A673 (cell line): ENCODE data around the gene ANKRD28. TPM values are rescaled to one million over a fixed set of nuclear protein-coding genes. Genes with fewer than 3 reads are reported as not detected.

Source experiments
- BruUV-seq: library from RNA; stranded (reverse); fragments of 400-500 nt; replicated peaks from 2 replicates; lab custom pipeline; 2021; lab: Mats Ljungman, UMichigan
- CTCF ChIA-PET: fragments of 300-600 bp; sonication (Branson Sonifier 250); formaldehyde crosslinking; loops from one replicate; lab custom pipeline; 2022; ENCODE audit warnings: antibody characterized with exemption; lab: Charles Lee
- POLR2A ChIA-PET: fragments of 300-600 bp; sonication (Branson Sonifier 250); formaldehyde crosslinking; loops from one replicate; lab custom pipeline; 2022; ENCODE audit warnings: antibody characterized with exemption; ENCODE audit not compliant: low non-redundant PET; lab: Charles Lee
- DNase-seq: peaks from one replicate; pipeline ENCODE4 v3.0.0-alpha.2; 2015; ENCODE audit warnings: low spot score
- H3K27ac ChIP-seq: fragments of 200-600 bp; sonication (generic); 2 replicates; pipeline ENCODE4 v1.5.1; 2016; ENCODE audit warnings: mixed run types, low read depth, mild to moderate bottlenecking, mixed read lengths, antibody characterized with exemption, low read length; ENCODE audit not compliant: poor library complexity, severe bottlenecking
- H3K27me3 ChIP-seq: fragments of 200-600 bp; sonication (generic); replicated peaks from 2 replicates; pipeline ENCODE4 v1.6.1; 2017; ENCODE audit warnings: mixed run types, low read depth, mild to moderate bottlenecking, mixed read lengths, antibody characterized with exemption, low read length; ENCODE audit not compliant: insufficient read depth, poor library complexity
- H3K36me3 ChIP-seq: fragments of 200-600 bp; sonication (generic); 2 replicates; pipeline ENCODE4 v1.6.1; 2016; ENCODE audit warnings: mixed run types, mild to moderate bottlenecking, mixed read lengths, antibody characterized with exemption, low read length; ENCODE audit not compliant: insufficient read depth, poor library complexity, severe bottlenecking
- H3K4me1 ChIP-seq: fragments of 200-600 bp; sonication (generic); 2 replicates; pipeline ENCODE4 v1.6.1; 2017; ENCODE audit warnings: mixed run types, mild to moderate bottlenecking, mixed read lengths, antibody characterized with exemption, low read length; ENCODE audit not compliant: insufficient read depth, poor library complexity, severe bottlenecking
- H3K4me3 ChIP-seq: fragments of 200-600 bp; sonication (generic); 2 replicates; pipeline ENCODE4 v1.5.1; 2016; ENCODE audit warnings: low read depth, mixed run types, mild to moderate bottlenecking, mixed read lengths, low read length; ENCODE audit not compliant: poor library complexity, severe bottlenecking
- H3K9me3 ChIP-seq: fragments of 200-600 bp; sonication (generic); 2 replicates; pipeline ENCODE4 v1.6.1; 2016; ENCODE audit warnings: mixed run types, low read depth, mild to moderate bottlenecking, mixed read lengths, antibody characterized with exemption, low read length; ENCODE audit not compliant: poor library complexity, severe bottlenecking
- EZH2 ChIP-seq: fragments of 200-600 bp; sonication (generic); IDR thresholded peaks from 2 replicates; pipeline ENCODE4 v1.6.1; 2017; ENCODE audit warnings: borderline replicate concordance, low read depth, mild to moderate bottlenecking, mixed read lengths, antibody characterized with exemption, low read length; ENCODE audit not compliant: poor library complexity, severe bottlenecking
- intact Hi-C: fragments of 100-400 bp; cut with micrococcal nuclease; formaldehyde crosslinking; loops from one replicate; pipeline ENCODE4 v1.10.0; 2022; ENCODE audit not compliant: unreplicated experiment
- total RNA-seq: library from RNA; stranded (reverse); gene quantifications from 2 replicates; pipeline ENCODE4 v1.2.3, GENCODE V29; 2021
- TF ChIP-seq, protein P1 (sequence below): fragments of 300-800, 200-600 bp; sonication (generic); conservative IDR thresholded peaks from 2 replicates; pipeline ENCODE4 v1.5.1; 2017; ENCODE audit warnings: low read depth, mild to moderate bottlenecking, antibody characterized with exemption, low read length, moderate library complexity, mixed read lengths

ANKRD28 gene
- total RNA-seq, 1 experiment from 2014 or later = 29.9 TPM

DNA sequence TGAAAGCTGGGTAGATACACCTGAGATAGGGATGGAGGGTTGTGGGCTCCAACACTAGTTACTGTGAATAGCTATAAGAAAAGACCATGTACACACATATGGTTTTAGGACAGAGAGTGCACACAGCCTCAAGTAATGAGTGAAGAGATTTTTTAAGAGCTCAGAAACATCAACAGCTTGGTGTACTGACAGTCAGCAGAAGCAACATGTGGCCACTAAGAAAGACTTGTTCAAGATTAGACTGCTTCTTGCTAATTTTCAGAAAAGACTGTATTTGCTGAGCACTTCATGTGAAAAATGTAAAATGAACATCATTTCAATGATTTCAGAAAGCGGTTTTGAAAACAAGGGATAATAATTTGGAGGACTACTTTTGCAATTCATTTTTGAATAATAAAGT is 10.3 kb downstream of the ANKRD28 start:
- Histone ChIP-seq H3K4me1 (no peaks in the 10 kb centered on the region), H3K36me3 (peaks cover 6% of the 10 kb centered on the region), H3K9me3 (peaks cover 11% of the 10 kb centered on the region), H3K27ac (no peak overlapping the region), H3K27me3 (no peaks in the 10 kb centered on the region), H3K4me3 (no peak overlapping the region)
- ChIA-PET POLR2A (no interaction called here), CTCF (no interaction called here)
- TF ChIP-seq, protein P1, sequence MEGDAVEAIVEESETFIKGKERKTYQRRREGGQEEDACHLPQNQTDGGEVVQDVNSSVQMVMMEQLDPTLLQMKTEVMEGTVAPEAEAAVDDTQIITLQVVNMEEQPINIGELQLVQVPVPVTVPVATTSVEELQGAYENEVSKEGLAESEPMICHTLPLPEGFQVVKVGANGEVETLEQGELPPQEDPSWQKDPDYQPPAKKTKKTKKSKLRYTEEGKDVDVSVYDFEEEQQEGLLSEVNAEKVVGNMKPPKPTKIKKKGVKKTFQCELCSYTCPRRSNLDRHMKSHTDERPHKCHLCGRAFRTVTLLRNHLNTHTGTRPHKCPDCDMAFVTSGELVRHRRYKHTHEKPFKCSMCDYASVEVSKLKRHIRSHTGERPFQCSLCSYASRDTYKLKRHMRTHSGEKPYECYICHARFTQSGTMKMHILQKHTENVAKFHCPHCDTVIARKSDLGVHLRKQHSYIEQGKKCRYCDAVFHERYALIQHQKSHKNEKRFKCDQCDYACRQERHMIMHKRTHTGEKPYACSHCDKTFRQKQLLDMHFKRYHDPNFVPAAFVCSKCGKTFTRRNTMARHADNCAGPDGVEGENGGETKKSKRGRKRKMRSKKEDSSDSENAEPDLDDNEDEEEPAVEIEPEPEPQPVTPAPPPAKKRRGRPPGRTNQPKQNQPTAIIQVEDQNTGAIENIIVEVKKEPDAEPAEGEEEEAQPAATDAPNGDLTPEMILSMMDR = no peak
- no peak for TF ChIP-seq EZH2
- DNase-seq = no peak
- BruUV-seq = no TSS peak
- intact Hi-C loops = no loop called here

DNA sequence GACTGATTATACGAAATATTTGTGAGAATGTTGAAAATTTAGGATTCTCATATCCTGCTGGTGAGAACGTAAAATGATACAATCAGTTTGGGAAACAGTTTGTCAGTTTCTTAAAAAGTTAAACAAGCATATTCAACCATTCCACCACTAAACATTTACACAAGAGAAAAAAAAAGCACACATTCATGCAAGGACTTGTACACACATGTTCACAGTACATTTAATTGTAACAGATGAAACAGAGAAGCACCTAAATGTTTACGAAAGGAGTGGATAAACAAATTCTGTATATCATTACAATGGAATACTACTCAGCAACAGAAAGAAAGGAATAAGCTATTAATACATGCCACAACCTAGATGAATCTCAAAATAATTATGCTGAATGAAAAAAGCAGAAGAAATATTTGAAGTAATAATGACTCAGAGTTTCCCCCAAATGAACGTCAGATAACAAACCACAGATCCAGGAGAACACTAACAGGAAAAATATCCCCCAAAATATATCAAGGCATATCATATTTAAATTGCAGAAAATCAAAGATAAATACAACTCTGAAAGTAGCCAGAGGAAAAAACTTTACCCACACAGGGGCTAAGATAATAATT is 14.3 kb downstream of the ANKRD28 start:
- POLR2A ChIA-PET = no interaction called here
- TF ChIP-seq EZH2 = no peak
- TF ChIP-seq, protein P1 = no peak
- Histone ChIP-seq H3K27ac (no peak overlapping the region), H3K27me3 (no peaks in the 10 kb centered on the region), H3K4me3 (no peak overlapping the region), H3K4me1 (no peaks in the 10 kb centered on the region), H3K9me3 (no peaks in the 10 kb centered on the region), H3K36me3 (no peaks in the 10 kb centered on the region)
- no TSS peak for BruUV-seq
- DNase-seq = no peak
- intact Hi-C loops = no loop called here
- CTCF ChIA-PET = no interaction called here

DNA sequence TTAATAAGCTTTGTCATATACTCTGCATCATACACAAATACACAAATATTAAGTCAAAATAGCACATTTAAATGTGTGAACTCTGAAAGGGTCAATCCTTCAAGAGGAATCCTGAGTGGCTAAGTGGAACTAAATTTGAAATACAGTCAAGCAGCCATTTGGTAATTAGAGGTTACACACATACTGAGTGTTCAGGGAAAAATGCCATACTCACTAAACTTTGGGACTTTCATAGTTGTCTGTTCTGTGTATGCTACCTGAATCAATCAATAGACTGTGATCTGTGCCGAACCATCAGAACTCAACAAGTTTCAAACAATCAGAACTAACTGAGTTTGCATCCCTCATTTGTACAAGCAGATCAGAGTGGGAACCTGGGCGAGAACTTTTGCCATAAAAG is 15.3 kb downstream of the ANKRD28 start:
- BruUV-seq = no TSS peak
- intact Hi-C loops = no loop called here

More for the DNA sequence above, 15.3 kb downstream of the ANKRD28 start:
- Histone ChIP-seq H3K27ac (no peak overlapping the region), H3K4me1 (no peaks in the 10 kb centered on the region), H3K36me3 (no peaks in the 10 kb centered on the region), H3K27me3 (no peaks in the 10 kb centered on the region), H3K4me3 (no peak overlapping the region), H3K9me3 (no peaks in the 10 kb centered on the region)
- no peak for TF ChIP-seq EZH2
- TF ChIP-seq, protein P1 = no peak
- ChIA-PET CTCF (no interaction called here), POLR2A (no interaction called here)
- no peak for DNase-seq
